DND-41 (cell line): ENCODE results near the gene PDE4B.

Experiments used
- ATAC-seq: fragments of 200-7000 bp; cut with Tn5 transposase; 3 replicates; pipeline ENCODE4 v1.9.1; 2021; ENCODE audit warnings: low read depth; ENCODE audit not compliant: insufficient read depth
- DNase-seq: peaks from one replicate; pipeline ENCODE4 v3.0.0-alpha.2; 2020
- H2AFZ ChIP-seq: 2 replicates; pipeline ENCODE4 v1.6.0; 2012; ENCODE audit warnings: low read depth, low read length
- H3K27ac ChIP-seq: 2 replicates; pipeline ENCODE4 v1.5.1; 2012; ENCODE audit warnings: low read length, inconsistent platforms
- H3K27me3 ChIP-seq: fragments of 200-600 bp; sonication (generic); 2 replicates; pipeline ENCODE4 v1.6.0; 2012; ENCODE audit warnings: low read length, mild to moderate bottlenecking, inconsistent platforms; ENCODE audit not compliant: insufficient read depth, poor library complexity
- H3K36me3 ChIP-seq: 2 replicates; pipeline ENCODE4 v1.5.1; 2012; ENCODE audit warnings: low read length, inconsistent platforms; ENCODE audit not compliant: insufficient read depth
- H3K4me1 ChIP-seq: 2 replicates; pipeline ENCODE4 v1.5.1; 2012; ENCODE audit warnings: mild to moderate bottlenecking, low read length; ENCODE audit not compliant: insufficient read depth
- H3K4me2 ChIP-seq: 2 replicates; pipeline ENCODE4 v1.6.0; 2012; ENCODE audit warnings: mild to moderate bottlenecking, moderate library complexity, low read length, inconsistent platforms; ENCODE audit not compliant: insufficient read depth
- H3K4me3 ChIP-seq, 2 experiments: fragments of 200-600 bp in 1 of 2; shearing (Covaris generic) in 1 of 2; 2 replicates each; pipeline ENCODE4 v1.5.1; 2012 to 2016; ENCODE audit warnings: inconsistent platforms in 2 of 2, low read length in 2 of 2, mild to moderate bottlenecking in 2 of 2, low read depth in 1 of 2, moderate library complexity in 1 of 2
- H3K79me2 ChIP-seq: 2 replicates; pipeline ENCODE4 v1.6.0; 2012; ENCODE audit warnings: low read length, inconsistent platforms; ENCODE audit not compliant: insufficient read depth
- H3K9ac ChIP-seq: 2 replicates; pipeline ENCODE4 v1.6.0; 2012; ENCODE audit warnings: low read depth, mild to moderate bottlenecking, inconsistent platforms, low read length, moderate library complexity
- H3K9me3 ChIP-seq: 2 replicates; pipeline ENCODE4 v1.5.1; 2012; ENCODE audit warnings: low read length, moderate library complexity, mild to moderate bottlenecking, inconsistent platforms; ENCODE audit not compliant: insufficient read depth, severe bottlenecking
- H4K20me1 ChIP-seq: 2 replicates; pipeline ENCODE4 v1.6.0; 2012; ENCODE audit warnings: low read length; ENCODE audit not compliant: insufficient read depth
- CTCF ChIP-seq: IDR thresholded peaks from 2 replicates; pipeline ENCODE4 v1.5.1; 2012; ENCODE audit warnings: borderline replicate concordance, low read length, moderate library complexity, mild to moderate bottlenecking; ENCODE audit not compliant: poor library complexity, severe bottlenecking; ENCODE audit errors: extremely low read depth
- EZH2 ChIP-seq: IDR thresholded peaks from 3 replicates; pipeline ENCODE4 v1.6.1; 2012; ENCODE audit warnings: borderline replicate concordance, low read depth, mild to moderate bottlenecking, moderate library complexity, low read length, inconsistent platforms; ENCODE audit not compliant: severe bottlenecking

The PDE4B gene

GRCh38 chr1:66220477-66220876 lies 427.8 kb downstream of the PDE4B start:
- Histone ChIP-seq H3K36me3 (no peaks in the 10 kb centered on the region), H3K4me2 (no peak overlapping the region), H3K4me3 (no peak overlapping the region), H3K79me2 (no peaks in the 10 kb centered on the region), H3K27me3 (no peaks in the 10 kb centered on the region), H3K27ac (no peak overlapping the region), H3K4me1 (no peaks in the 10 kb centered on the region), H2AFZ (no peak overlapping the region), H3K9ac (no peak overlapping the region), H3K9me3 (no peaks in the 10 kb centered on the region), H4K20me1 (no peaks in the 10 kb centered on the region)
- TF ChIP-seq EZH2, result no peak
- no peak for TF ChIP-seq CTCF
- DNase-seq (no peak), ATAC-seq (no peak)

- no peak overlapping the region for H3K9ac ChIP-seq
- H3K9me3 ChIP-seq, result no peaks in the 10 kb centered on the region
- no peak overlapping the region for H3K4me2 ChIP-seq
- no peaks in the 10 kb centered on the region for H3K36me3 ChIP-seq
- no peak overlapping the region for H2AFZ ChIP-seq
- no peaks in the 10 kb centered on the region for H3K4me1 ChIP-seq
- no peaks in the 10 kb centered on the region for H3K79me2 ChIP-seq
- no peak overlapping the region for H3K27ac ChIP-seq
- no peak for TF ChIP-seq CTCF
- no peak for TF ChIP-seq EZH2
- ATAC-seq (no peak), DNase-seq (no peak)
- no peak overlapping the region for H3K4me3 ChIP-seq
- H4K20me1 ChIP-seq, result no peaks in the 10 kb centered on the region
- no peaks in the 10 kb centered on the region for H3K27me3 ChIP-seq
These were observed 431.0 kb downstream of the PDE4B start for GRCh38 chr1:66223681-66224080.

GRCh38 chr1:66226985-66227384 lies 434.3 kb downstream of the PDE4B start:
- H3K79me2 ChIP-seq, result no peaks in the 10 kb centered on the region
- no peak overlapping the region for H3K4me3 ChIP-seq
- no peaks in the 10 kb centered on the region for H3K4me1 ChIP-seq
- H3K36me3 ChIP-seq, result no peaks in the 10 kb centered on the region
- H3K4me2 ChIP-seq, result no peak overlapping the region
- no peaks in the 10 kb centered on the region for H3K27me3 ChIP-seq
- H3K27ac ChIP-seq, result no peak overlapping the region
- TF ChIP-seq CTCF, result no peak
- no peak for TF ChIP-seq EZH2
- H4K20me1 ChIP-seq, result no peaks in the 10 kb centered on the region
- no peak for DNase-seq
- no peaks in the 10 kb centered on the region for H3K9me3 ChIP-seq
- no peak for ATAC-seq
- H3K9ac ChIP-seq, result no peak overlapping the region
- no peak overlapping the region for H2AFZ ChIP-seq

GRCh38 chr1:66227966-66228365 lies 435.3 kb downstream of the PDE4B start:
- H3K27me3 ChIP-seq, result no peaks in the 10 kb centered on the region
- H3K4me2 ChIP-seq, result no peak overlapping the region
- TF ChIP-seq EZH2 (no peak), CTCF (no peak)
- no peaks in the 10 kb centered on the region for H3K79me2 ChIP-seq
- no peak overlapping the region for H2AFZ ChIP-seq
- no peak overlapping the region for H3K27ac ChIP-seq
- H3K4me1 ChIP-seq, result no peaks in the 10 kb centered on the region
- H3K9me3 ChIP-seq, result no peaks in the 10 kb centered on the region
- H3K4me3 ChIP-seq, result no peak overlapping the region
- ATAC-seq (no peak), DNase-seq (no peak)
- no peaks in the 10 kb centered on the region for H4K20me1 ChIP-seq
- H3K9ac ChIP-seq, result no peak overlapping the region
- H3K36me3 ChIP-seq, result no peaks in the 10 kb centered on the region
